Endothelial cell of umbilical vein (primary cell): Measurements from ENCODE around the gene COL20A1. TPM values are rescaled to one million over a fixed set of nuclear protein-coding genes. Genes with fewer than 3 reads are reported as not detected.

Experiments used
- BruUV-seq: library from RNA; stranded (reverse); fragments of 400-500 nt; replicated peaks from 2 replicates; lab custom pipeline; 2021; lab: Mats Ljungman, UMichigan
- CTCF ChIA-PET: fragments of 300-600, 350-600 bp; sonication (Branson Sonifier 250); formaldehyde crosslinking; loops from one replicate; lab custom pipeline; 2021; ENCODE audit warnings: antibody characterized with exemption, inconsistent platforms; lab: Charles Lee
- POLR2A ChIA-PET: fragments of 300-600, 350-600 bp; sonication (Branson Sonifier 250); formaldehyde crosslinking; loops from one replicate; lab custom pipeline; 2021; ENCODE audit warnings: antibody characterized with exemption, inconsistent platforms; lab: Charles Lee
- DNase-seq: peaks from one replicate; pipeline ENCODE4 v3.0.0-alpha.2; 2011; ENCODE audit warnings: low read depth, low spot score
- FAIRE-seq: peaks from 2 replicates; lab custom pipeline; 2011; peaks lifted over from hg19 to GRCh38; lab: Jason Lieb, UNC
- H2AFZ ChIP-seq: 2 replicates; pipeline ENCODE4 v1.6.0; 2012; ENCODE audit warnings: low read depth, low read length, control low read depth, inconsistent platforms
- H3K27ac ChIP-seq: 2 replicates; pipeline ENCODE4 v1.5.1; 2011; ENCODE audit warnings: low read depth, mild to moderate bottlenecking, control low read depth, low read length, moderate library complexity; ENCODE audit not compliant: insufficient read depth
- H3K27me3 ChIP-seq, 2 experiments: 2 replicates each; pipeline versions ENCODE4 v1.6.0 to v1.6.1; 2011; ENCODE audit warnings: low read length in 2 of 2, mixed read lengths in 1 of 2; ENCODE audit not compliant: control insufficient read depth in 2 of 2, insufficient read depth in 2 of 2
- H3K36me3 ChIP-seq, 2 experiments: 2 replicates in 1 of 2; 3 replicates in 1 of 2; pipeline ENCODE4 v1.5.1; 2011; ENCODE audit warnings: low read length in 2 of 2, mild to moderate bottlenecking in 1 of 2, moderate library complexity in 1 of 2; ENCODE audit not compliant: control insufficient read depth in 2 of 2, insufficient read depth in 2 of 2; ENCODE audit errors: extremely low read depth in 1 of 2
- H3K4me1 ChIP-seq: 3 replicates; pipeline ENCODE4 v1.5.1; 2011; ENCODE audit warnings: mild to moderate bottlenecking, low read length; ENCODE audit not compliant: control insufficient read depth, insufficient read depth; ENCODE audit errors: extremely low read depth
- H3K4me2 ChIP-seq: 2 replicates; pipeline ENCODE4 v1.6.1; 2011; ENCODE audit warnings: low read length, control low read depth, mixed read lengths; ENCODE audit not compliant: insufficient read depth
- H3K4me3 ChIP-seq, 3 experiments: fragments of 200-600 bp in 1 of 3; sonication (generic), shearing (Covaris generic) in 1 of 3; replicated peaks in 1 of 3; 2 replicates each; pipeline ENCODE4 v1.5.1; 2011 to 2016; ENCODE audit warnings: control low read depth in 3 of 3, low read length in 3 of 3, mild to moderate bottlenecking in 2 of 3, inconsistent platforms in 1 of 3, low read depth in 1 of 3, moderate library complexity in 1 of 3; ENCODE audit not compliant: insufficient read depth in 1 of 3
- H3K79me2 ChIP-seq: 2 replicates; pipeline ENCODE4 v1.6.0; 2012; ENCODE audit warnings: low read length, inconsistent platforms; ENCODE audit not compliant: control insufficient read depth, insufficient read depth
- H3K9ac ChIP-seq: replicated peaks from 2 replicates; pipeline ENCODE3; 2011; ENCODE audit warnings: low read length, control low read depth; ENCODE audit not compliant: insufficient read depth; ENCODE audit errors: extremely low read depth
- H3K9me1 ChIP-seq: replicated peaks from 3 replicates; pipeline ENCODE4 v1.6.0; 2011; ENCODE audit warnings: mild to moderate bottlenecking, low read length; ENCODE audit not compliant: control insufficient read depth, insufficient read depth; ENCODE audit errors: extremely low read depth
- H3K9me3 ChIP-seq: replicated peaks from 2 replicates; pipeline ENCODE4 v1.5.1; 2012; ENCODE audit warnings: low read length, inconsistent platforms; ENCODE audit not compliant: control insufficient read depth, insufficient read depth
- H4K20me1 ChIP-seq: replicated peaks from 2 replicates; pipeline ENCODE3; 2011; ENCODE audit warnings: mild to moderate bottlenecking, low read length; ENCODE audit not compliant: control insufficient read depth, insufficient read depth; ENCODE audit errors: extremely low read depth
- EZH2 ChIP-seq: IDR thresholded peaks from 2 replicates; pipeline ENCODE4 v1.6.1; 2012; ENCODE audit warnings: borderline replicate concordance, low read depth, mild to moderate bottlenecking, moderate library complexity, low read length, inconsistent platforms; ENCODE audit not compliant: severe bottlenecking
- GATA2 ChIP-seq: IDR thresholded peaks from 2 replicates; pipeline ENCODE4 v1.7.0; 2011; ENCODE audit warnings: low read depth, mild to moderate bottlenecking, moderate library complexity, mixed read lengths, low read length; ENCODE audit not compliant: insufficient read length, insufficient read depth
- JUN ChIP-seq: IDR thresholded peaks from 2 replicates; pipeline ENCODE4 v1.6.1; 2011; ENCODE audit warnings: borderline replicate concordance, low read depth; ENCODE audit not compliant: insufficient read length, insufficient read depth
- MAX ChIP-seq: IDR thresholded peaks from 2 replicates; pipeline ENCODE4 v1.6.1; 2011; ENCODE audit not compliant: insufficient read depth, insufficient read length
- MYC ChIP-seq: IDR thresholded peaks from one replicate; pipeline ENCODE4 v1.6.1; 2011; ENCODE audit warnings: mild to moderate bottlenecking, low read depth, low read length
- POLR2AphosphoS5 ChIP-seq: IDR thresholded peaks from 2 replicates; pipeline ENCODE4 v1.6.1; 2012; ENCODE audit warnings: low read depth, mild to moderate bottlenecking, control low read depth, low read length, moderate library complexity; ENCODE audit not compliant: insufficient read depth
- dilution Hi-C: fragments of 300-500 bp; cut with MboI; formaldehyde crosslinking; loops from one replicate; pipeline ENCODE4 v1.15.0; 2019; ENCODE audit warnings: low sequenced_read_pairs; ENCODE audit not compliant: extremely low pct_ligation_motif_present
- intact Hi-C: fragments of 100-400 bp; cut with micrococcal nuclease; formaldehyde crosslinking; loops from one replicate; pipeline ENCODE4 v1.10.0; 2022
- polyA plus RNA-seq, 4 experiments: library from polyadenylated mRNA; depleted of rRNA in 3 of 4; stranded (reverse) in 3 of 4; unstranded in 1 of 4; fragments of >200 nt; gene quantifications; 2 replicates each; pipeline versions ENCODE4 v1.2.1 to v1.2.3, GENCODE V29; 2011 to 2012; ENCODE audit warnings: missing spikeins in 1 of 4
- total RNA-seq: library from RNA; stranded (reverse); gene quantifications from 2 replicates; pipeline ENCODE4 v1.2.3, GENCODE V29; 2021

Gene COL20A1
- total and polyA plus RNA-seq, 2 donors (not counting 3 experiments of a cell fraction or from before 2014, with no cell fraction given) = not detected

- Histone ChIP-seq H3K4me1 (no peaks in the 10 kb centered on the region), H4K20me1 (no peaks in the 10 kb centered on the region), H3K36me3 (no peaks in the 10 kb centered on the region), H3K9me3 (no peaks in the 10 kb centered on the region), H3K27me3 (no peaks in the 10 kb centered on the region), H3K9ac (no peak overlapping the region), H2AFZ (no peak overlapping the region), H3K4me2 (no peak overlapping the region), H3K27ac (no peak overlapping the region), H3K4me3 (no peak overlapping the region), H3K9me1 (no peaks in the 10 kb centered on the region), H3K79me2 (no peaks in the 10 kb centered on the region)
- no peak for TF ChIP-seq MYC
- TF ChIP-seq MAX = no peak
- no peak for TF ChIP-seq GATA2
- TF ChIP-seq EZH2 = no peak
- TF ChIP-seq JUN = no peak
- TF ChIP-seq POLR2AphosphoS5 = no peak
- DNase-seq = no peak
- FAIRE-seq = no peak
- intact Hi-C loops = no loop called here
- BruUV-seq = no TSS peak
- ChIA-PET CTCF (interaction anchor here (1.6 to 1.8 kb wide), 2 partner anchors 12 to 60 kb away, joined by 7 to 12 read pairs; no protein-coding TSS in a partner anchor), POLR2A (no interaction called here)
- dilution Hi-C loops = no loop called here
Measured at GRCh38 chr20:63369724-63370617, 77.0 kb downstream of the COL20A1 start.
